Measurements from ENCODE around the gene PLBD1.

PLBD1 gene

GRCh38 chr12:14589169-14590004 is 21.7 kb upstream of the PLBD1 start:
- H3K4me1 ChIP-seq (ENCODE audit: control insufficient read depth, insufficient read depth, low read length) = no peaks in the 10 kb centered on the region
- H3K36me3 ChIP-seq (ENCODE audit: control insufficient read depth, insufficient read depth, low read length) = no peaks in the 10 kb centered on the region
- H3K9me3 ChIP-seq (ENCODE audit: control insufficient read depth, insufficient read depth, low read length) = no peaks in the 10 kb centered on the region
- no peaks in the 10 kb centered on the region for H3K27me3 ChIP-seq (ENCODE audit: control insufficient read depth, insufficient read depth, low read length)
- H3K9ac ChIP-seq (ENCODE audit: low read depth, low read length) = no peak overlapping the region
- no peak overlapping the region for H3K4me3 ChIP-seq (ENCODE audit: low read depth, low read length)

- H3K9me3 ChIP-seq (ENCODE audit: control insufficient read depth, insufficient read depth, low read length) = no peaks in the 10 kb centered on the region
- no peaks in the 10 kb centered on the region for H3K27me3 ChIP-seq (ENCODE audit: control insufficient read depth, insufficient read depth, low read length)
- no peaks in the 10 kb centered on the region for H3K4me1 ChIP-seq (ENCODE audit: control insufficient read depth, insufficient read depth, low read length)
- no peak overlapping the region for H3K4me3 ChIP-seq (ENCODE audit: low read depth, low read length)
- no peak overlapping the region for H3K9ac ChIP-seq (ENCODE audit: low read depth, low read length)
- no peaks in the 10 kb centered on the region for H3K36me3 ChIP-seq (ENCODE audit: control insufficient read depth, insufficient read depth, low read length)
These were observed 20.9 kb upstream of the PLBD1 start for GRCh38 chr12:14588571-14588970.

GRCh38 chr12:14578646-14579045 is 11.0 kb upstream of the PLBD1 start:
- Histone ChIP-seq H3K4me1 (ENCODE audit: control insufficient read depth, insufficient read depth, low read length) (no peaks in the 10 kb centered on the region), H3K27me3 (ENCODE audit: control insufficient read depth, insufficient read depth, low read length) (no peaks in the 10 kb centered on the region), H3K9me3 (ENCODE audit: control insufficient read depth, insufficient read depth, low read length) (no peaks in the 10 kb centered on the region), H3K4me3 (ENCODE audit: low read depth, low read length) (no peak overlapping the region), H3K9ac (ENCODE audit: low read depth, low read length) (no peak overlapping the region), H3K36me3 (ENCODE audit: control insufficient read depth, insufficient read depth, low read length) (no peaks in the 10 kb centered on the region)

- Histone ChIP-seq H3K9ac (ENCODE audit: low read depth, low read length) (no peak overlapping the region), H3K27me3 (ENCODE audit: control insufficient read depth, insufficient read depth, low read length) (no peaks in the 10 kb centered on the region), H3K36me3 (ENCODE audit: control insufficient read depth, insufficient read depth, low read length) (no peaks in the 10 kb centered on the region), H3K9me3 (ENCODE audit: control insufficient read depth, insufficient read depth, low read length) (no peaks in the 10 kb centered on the region), H3K4me3 (ENCODE audit: low read depth, low read length) (no peak overlapping the region), H3K4me1 (ENCODE audit: control insufficient read depth, insufficient read depth, low read length) (no peaks in the 10 kb centered on the region)
These were observed 9.7 kb upstream of the PLBD1 start for GRCh38 chr12:14577344-14577743.

- H3K4me3 ChIP-seq (ENCODE audit: low read depth, low read length) = no peak overlapping the region
- H3K9ac ChIP-seq (ENCODE audit: low read depth, low read length) = no peak overlapping the region
These were observed 9.2 kb upstream of the PLBD1 start for GRCh38 chr12:14576896-14577295.

GRCh38 chr12:14575585-14575984 is 7.9 kb upstream of the PLBD1 start:
- Histone ChIP-seq H3K4me3 (ENCODE audit: low read depth, low read length) (no peak overlapping the region), H3K27me3 (ENCODE audit: control insufficient read depth, insufficient read depth, low read length) (no peaks in the 10 kb centered on the region), H3K4me1 (ENCODE audit: control insufficient read depth, insufficient read depth, low read length) (no peaks in the 10 kb centered on the region), H3K36me3 (ENCODE audit: control insufficient read depth, insufficient read depth, low read length) (no peaks in the 10 kb centered on the region), H3K9me3 (ENCODE audit: control insufficient read depth, insufficient read depth, low read length) (no peaks in the 10 kb centered on the region), H3K9ac (ENCODE audit: low read depth, low read length) (no peak overlapping the region)

More at GRCh38 chr12:14576896-14577295, 9.2 kb upstream of the PLBD1 start:
- Histone ChIP-seq H3K9me3 (ENCODE audit: control insufficient read depth, insufficient read depth, low read length) (no peaks in the 10 kb centered on the region), H3K4me1 (ENCODE audit: control insufficient read depth, insufficient read depth, low read length) (no peaks in the 10 kb centered on the region), H3K36me3 (ENCODE audit: control insufficient read depth, insufficient read depth, low read length) (no peaks in the 10 kb centered on the region), H3K27me3 (ENCODE audit: control insufficient read depth, insufficient read depth, low read length) (no peaks in the 10 kb centered on the region)

- H3K9me3 ChIP-seq (ENCODE audit: control insufficient read depth, insufficient read depth, low read length) = no peaks in the 10 kb centered on the region
- H3K27me3 ChIP-seq (ENCODE audit: control insufficient read depth, insufficient read depth, low read length) = no peaks in the 10 kb centered on the region
- H3K4me3 ChIP-seq (ENCODE audit: low read depth, low read length) = no peak overlapping the region
- H3K4me1 ChIP-seq (ENCODE audit: control insufficient read depth, insufficient read depth, low read length) = no peaks in the 10 kb centered on the region
- H3K36me3 ChIP-seq (ENCODE audit: control insufficient read depth, insufficient read depth, low read length) = no peaks in the 10 kb centered on the region
- no peak overlapping the region for H3K9ac ChIP-seq (ENCODE audit: low read depth, low read length)
These were observed 5.4 kb upstream of the PLBD1 start for GRCh38 chr12:14573118-14573517.

- no peaks in the 10 kb centered on the region for H3K36me3 ChIP-seq (ENCODE audit: control insufficient read depth, insufficient read depth, low read length)
- no peak overlapping the region for H3K4me3 ChIP-seq (ENCODE audit: low read depth, low read length)
- no peaks in the 10 kb centered on the region for H3K27me3 ChIP-seq (ENCODE audit: control insufficient read depth, insufficient read depth, low read length)
- H3K4me1 ChIP-seq (ENCODE audit: control insufficient read depth, insufficient read depth, low read length) = no peaks in the 10 kb centered on the region
- no peak overlapping the region for H3K9ac ChIP-seq (ENCODE audit: low read depth, low read length)
- no peaks in the 10 kb centered on the region for H3K9me3 ChIP-seq (ENCODE audit: control insufficient read depth, insufficient read depth, low read length)
These were observed 4.7 kb upstream of the PLBD1 start for GRCh38 chr12:14572401-14572800.

- H3K36me3 ChIP-seq (ENCODE audit: control insufficient read depth, insufficient read depth, low read length) = no peaks in the 10 kb centered on the region
- no peak overlapping the region for H3K9ac ChIP-seq (ENCODE audit: low read depth, low read length)
- H3K27me3 ChIP-seq (ENCODE audit: control insufficient read depth, insufficient read depth, low read length) = no peaks in the 10 kb centered on the region
- no peaks in the 10 kb centered on the region for H3K9me3 ChIP-seq (ENCODE audit: control insufficient read depth, insufficient read depth, low read length)
- H3K4me3 ChIP-seq (ENCODE audit: low read depth, low read length) = no peak overlapping the region
- no peaks in the 10 kb centered on the region for H3K4me1 ChIP-seq (ENCODE audit: control insufficient read depth, insufficient read depth, low read length)
These were observed 4.1 kb upstream of the PLBD1 start for GRCh38 chr12:14571779-14572178.

GRCh38 chr12:14570231-14570630 is 2.5 kb upstream of the PLBD1 start:
- H3K9me3 ChIP-seq (ENCODE audit: control insufficient read depth, insufficient read depth, low read length) = no peaks in the 10 kb centered on the region
- H3K27me3 ChIP-seq (ENCODE audit: control insufficient read depth, insufficient read depth, low read length) = peaks cover 2% of the 10 kb centered on the region
- no peak overlapping the region for H3K9ac ChIP-seq (ENCODE audit: low read depth, low read length)

GRCh38 chr12:14564336-14564959 is 3.2 kb downstream of the PLBD1 start:
- Histone ChIP-seq H3K4me3 (ENCODE audit: low read depth, low read length) (no peak overlapping the region), H3K27me3 (ENCODE audit: control insufficient read depth, insufficient read depth, low read length) (peaks cover 2% of the 10 kb centered on the region), H3K9ac (ENCODE audit: low read depth, low read length) (no peak overlapping the region), H3K9me3 (ENCODE audit: control insufficient read depth, insufficient read depth, low read length) (no peaks in the 10 kb centered on the region), H3K4me1 (ENCODE audit: control insufficient read depth, insufficient read depth, low read length) (no peaks in the 10 kb centered on the region), H3K36me3 (ENCODE audit: control insufficient read depth, insufficient read depth, low read length) (no peaks in the 10 kb centered on the region)

More at GRCh38 chr12:14570231-14570630, 2.5 kb upstream of the PLBD1 start:
- no peak overlapping the region for H3K4me3 ChIP-seq (ENCODE audit: low read depth, low read length)
- H3K36me3 ChIP-seq (ENCODE audit: control insufficient read depth, insufficient read depth, low read length) = no peaks in the 10 kb centered on the region
- no peaks in the 10 kb centered on the region for H3K4me1 ChIP-seq (ENCODE audit: control insufficient read depth, insufficient read depth, low read length)

GRCh38 chr12:14563046-14563445 is 4.6 kb downstream of the PLBD1 start:
- Histone ChIP-seq H3K9me3 (ENCODE audit: control insufficient read depth, insufficient read depth, low read length) (no peaks in the 10 kb centered on the region), H3K27me3 (ENCODE audit: control insufficient read depth, insufficient read depth, low read length) (peaks cover 2% of the 10 kb centered on the region), H3K36me3 (ENCODE audit: control insufficient read depth, insufficient read depth, low read length) (no peaks in the 10 kb centered on the region), H3K4me1 (ENCODE audit: control insufficient read depth, insufficient read depth, low read length) (no peaks in the 10 kb centered on the region), H3K9ac (ENCODE audit: low read depth, low read length) (no peak overlapping the region), H3K4me3 (ENCODE audit: low read depth, low read length) (no peak overlapping the region)
